GM12891 (cell line): ENCODE results near the gene SMYD3.

Experiments
- DNase-seq: peaks from one replicate; pipeline ENCODE4 v3.0.0; 2011; ENCODE audit warnings: low spot score; ENCODE audit not compliant: insufficient read length
- FAIRE-seq: peaks from 2 replicates; lab custom pipeline; 2011; peaks lifted over from hg19 to GRCh38; lab: Jason Lieb, UNC
- PAX5 ChIP-seq: IDR thresholded peaks from 2 replicates; pipeline ENCODE4 v1.6.1; 2011; ENCODE audit warnings: low read length, moderate library complexity, mild to moderate bottlenecking; ENCODE audit not compliant: insufficient read depth, severe bottlenecking
- POLR2A ChIP-seq: IDR thresholded peaks from 2 replicates; pipeline ENCODE4 v1.6.1; 2011; ENCODE audit warnings: low read depth, low read length, control low read depth
- POLR2AphosphoS5 ChIP-seq: IDR thresholded peaks from 2 replicates; pipeline ENCODE4 v1.6.1; 2011; ENCODE audit warnings: low read depth, low read length, control low read depth
- POU2F2 ChIP-seq: IDR thresholded peaks from 2 replicates; pipeline ENCODE4 v1.6.1; 2011; ENCODE audit warnings: low read depth, mild to moderate bottlenecking, control low read depth, low read length, moderate library complexity
- SPI1 ChIP-seq: IDR thresholded peaks from 2 replicates; pipeline ENCODE4 v1.6.1; 2011; ENCODE audit warnings: low read depth, low read length, control low read depth
- TAF1 ChIP-seq: IDR thresholded peaks from 2 replicates; pipeline ENCODE4 v1.6.1; 2011; ENCODE audit warnings: low read depth, low read length, control low read depth

SMYD3 gene

GRCh38 chr1:246508897-246509688, 2.0 kb upstream of the SMYD3 start:
- FAIRE-seq = no peak

GRCh38 chr1:246506367-246506673, 759 bp downstream of the SMYD3 start:
- TF ChIP-seq POU2F2 (no peak), SPI1 (no peak)
- FAIRE-seq (no peak), DNase-seq (no peak)

More at GRCh38 chr1:246508897-246509688, 2.0 kb upstream of the SMYD3 start:
- DNase-seq = no peak
- TF ChIP-seq SPI1 = no peak
- no peak for TF ChIP-seq POU2F2
- TF ChIP-seq TAF1 = no peak
- TF ChIP-seq PAX5 = no peak

DNA sequence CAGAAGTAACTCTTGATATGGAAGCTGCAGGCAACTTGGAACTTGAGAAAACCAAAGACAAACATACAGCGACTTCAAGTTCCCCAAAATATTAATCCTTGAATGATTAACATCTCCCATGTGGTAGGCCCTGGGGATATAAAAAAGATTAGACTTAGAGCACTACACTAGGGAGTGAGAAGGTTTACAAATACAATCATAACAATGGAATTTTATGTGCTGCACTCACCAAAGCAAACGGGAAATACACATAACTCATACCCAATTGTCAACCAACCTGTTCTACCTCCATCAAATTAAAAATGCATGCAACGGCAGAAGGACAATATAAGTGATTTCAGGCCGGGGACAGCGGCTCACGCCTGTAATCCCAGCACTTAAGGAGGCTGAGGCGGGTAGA, 3.7 kb downstream of the SMYD3 start:
- no peak for FAIRE-seq
- no peak for TF ChIP-seq POU2F2
- no peak for DNase-seq

GRCh38 chr1:246497331-246497915, 9.7 kb downstream of the SMYD3 start:
- FAIRE-seq (peak; percentile 26), DNase-seq (no peak)
- TF ChIP-seq SPI1 (0 out of 2 replicates have a peak, but pooled peaks have one; percentile 21), POLR2A (no peak)

DNA sequence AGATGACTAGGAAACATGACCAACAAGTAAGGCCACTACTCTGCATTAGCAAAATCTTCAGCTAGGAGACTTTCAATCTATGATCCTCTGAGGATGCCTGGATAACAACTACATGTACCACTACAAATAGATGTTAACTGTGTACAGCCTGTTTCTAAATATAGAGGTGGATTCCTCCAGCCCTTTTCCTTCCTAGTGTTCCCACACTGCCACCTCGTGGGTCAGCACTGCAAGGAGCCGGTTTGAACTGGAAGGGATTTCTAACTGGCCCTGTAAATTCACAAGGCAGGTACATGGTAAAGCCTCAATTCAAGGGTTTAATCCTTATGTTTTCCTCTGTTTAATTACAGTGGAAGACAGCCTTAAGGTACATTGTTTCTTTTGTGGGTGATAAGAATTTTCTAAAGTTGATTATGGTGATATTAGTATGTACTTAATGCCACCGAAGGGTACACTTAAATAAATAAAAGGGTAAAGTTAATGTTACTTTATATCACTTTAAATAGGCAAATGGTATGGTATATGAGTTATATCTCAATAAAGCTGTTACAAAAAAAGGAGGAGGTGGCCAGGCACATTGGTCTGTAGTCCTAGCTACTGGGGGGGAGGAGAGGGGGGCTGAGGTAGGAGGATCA, 14.4 kb downstream of the SMYD3 start:
- DNase-seq (no peak), FAIRE-seq (no peak)
- TF ChIP-seq POLR2AphosphoS5 (no peak), SPI1 (no peak), POU2F2 (no peak), PAX5 (no peak), TAF1 (no peak), POLR2A (no peak)

GRCh38 chr1:246491551-246492053, 15.5 kb downstream of the SMYD3 start:
- TF ChIP-seq POLR2AphosphoS5 (no peak), PAX5 (no peak), POU2F2 (no peak), TAF1 (no peak), POLR2A (no peak), SPI1 (no peak)
- no peak for DNase-seq
- FAIRE-seq = no peak

DNA sequence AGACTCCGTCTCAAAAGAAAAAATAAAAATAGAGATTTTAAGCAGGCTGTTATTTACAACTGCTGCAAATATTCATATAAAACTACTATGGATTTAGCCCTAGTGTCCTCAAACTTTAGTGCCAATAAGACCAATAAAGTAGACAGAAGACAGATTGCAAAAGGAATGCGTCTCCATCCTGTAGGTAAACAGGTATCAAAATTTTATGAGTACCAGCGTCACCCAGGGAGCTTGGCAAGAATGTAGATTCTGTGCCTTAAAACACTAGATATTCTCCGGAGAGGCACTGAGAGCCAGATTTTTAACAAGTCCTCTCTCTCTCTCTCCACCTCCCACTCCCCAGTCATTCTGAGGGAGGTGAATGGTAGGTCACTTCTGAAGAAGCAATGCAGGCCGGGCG, 18.4 kb downstream of the SMYD3 start:
- TF ChIP-seq POLR2A = no peak
- TF ChIP-seq PAX5 = no peak
- TF ChIP-seq SPI1 = no peak
- no peak for TF ChIP-seq POLR2AphosphoS5
- TF ChIP-seq TAF1 = no peak
- TF ChIP-seq POU2F2 = no peak
- DNase-seq = no peak
- FAIRE-seq = no peak

DNA sequence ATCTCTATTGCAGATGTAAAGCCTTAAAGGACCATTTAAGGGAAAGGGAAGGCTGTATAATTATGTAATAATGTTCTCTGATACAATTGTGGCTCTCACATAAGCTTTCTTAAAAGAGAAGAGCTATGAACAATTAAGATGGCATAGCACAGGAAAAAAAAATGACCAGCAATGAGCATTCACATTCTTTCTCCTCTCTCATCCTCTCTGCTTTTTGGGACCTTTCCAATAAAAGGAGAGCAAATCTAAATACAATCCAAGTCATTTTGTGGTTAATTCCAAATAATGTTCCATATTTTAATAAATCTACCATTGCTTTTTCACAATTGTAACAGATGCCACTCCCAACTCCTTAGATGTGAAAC, 23.5 kb downstream of the SMYD3 start:
- DNase-seq = no peak

GRCh38 chr1:246482805-246483568, 24.1 kb downstream of the SMYD3 start:
- TF ChIP-seq POLR2A = no peak
- TF ChIP-seq SPI1 = no peak
- FAIRE-seq (no peak), DNase-seq (no peak)

More for the DNA sequence above, 23.5 kb downstream of the SMYD3 start:
- FAIRE-seq = no peak
- TF ChIP-seq SPI1 = no peak
- no peak for TF ChIP-seq PAX5
- TF ChIP-seq POLR2A = no peak
- TF ChIP-seq POLR2AphosphoS5 = no peak
- TF ChIP-seq POU2F2 = no peak
- TF ChIP-seq TAF1 = no peak

GRCh38 chr1:246479061-246479460, 28.0 kb downstream of the SMYD3 start:
- DNase-seq (no peak), FAIRE-seq (no peak)
- no peak for TF ChIP-seq POLR2AphosphoS5
